Ovary (tissue), 3 donors: ENCODE results near the gene CCDC121.
"Not testable (repeated sequence)": the region's sequence is repeated elsewhere in the genome, so short reads cannot be mapped to it uniquely, and the experiment has no call there.

Experiments
- CTCF ChIP-seq, 3 donors: fragments of 450-650 bp in 2 of 3; fragments of 200-600 bp in 1 of 3; IDR thresholded peaks; one replicate each; pipeline versions ENCODE4 v1.5.1 to v1.8.0; 2016 to 2022; ENCODE audit warnings: antibody characterized with exemption in 3 of 3, mild to moderate bottlenecking in 1 of 3
- EP300 ChIP-seq: sonication (generic); formaldehyde crosslinking; IDR thresholded peaks from one replicate; pipeline ENCODE4 v1.6.1; 2017; ENCODE audit warnings: antibody characterized with exemption
- POLR2A ChIP-seq: fragments of 450-650 bp; IDR thresholded peaks from one replicate; pipeline ENCODE4 v1.6.1; 2017; ENCODE audit warnings: antibody characterized with exemption, mild to moderate bottlenecking, moderate library complexity
- donor health status: DM: no; HTN: no; CAD: no.

GRCh38 chr2:27630257-27630656 is 1.4 kb upstream of the CCDC121 start:
- TF ChIP-seq CTCF (IDR thresholded peaks at IDR 0.05); POLR2A; EP300: not testable (repeated sequence)
